GM18870 (cell line): Measurements from ENCODE around the gene ZCCHC3.

ENCODE experiments used
- ATAC-seq: cut with Tn5 transposase; IDR thresholded peaks from one replicate; pipeline ENCODE4 v1.9.1; 2021; ENCODE audit warnings: moderate library complexity; ENCODE audit not compliant: unreplicated experiment

ZCCHC3 gene

GRCh38 chr20:311609-312008 lies 14.2 kb downstream of the ZCCHC3 start:
- ATAC-seq = no peak

GRCh38 chr20:312067-312466 lies 14.7 kb downstream of the ZCCHC3 start:
- ATAC-seq = no peak

- ATAC-seq = no peak
Observed at GRCh38 chr20:312866-313265, 15.5 kb downstream of the ZCCHC3 start.

GRCh38 chr20:313402-313801 lies 16.0 kb downstream of the ZCCHC3 start:
- ATAC-seq = no peak

- ATAC-seq = no peak
Observed at GRCh38 chr20:313948-314347, 16.6 kb downstream of the ZCCHC3 start.

- ATAC-seq = no peak
Observed at GRCh38 chr20:316316-317068, 19.1 kb downstream of the ZCCHC3 start.

- peak; percentile 38 for ATAC-seq
Observed at GRCh38 chr20:324177-325044, 27.0 kb downstream of the ZCCHC3 start.

- ATAC-seq = peak; percentile 57
Observed at GRCh38 chr20:325045-325888, 27.9 kb downstream of the ZCCHC3 start, which contains the start of gene SOX12. Gene SOX12, plus strand, starts transcription at chr20:325552. Its CDS starts 373 bp downstream, at chr20:325925.

- ATAC-seq = no peak
Observed at GRCh38 chr20:325889-326644, 28.7 kb downstream of the ZCCHC3 start.

GRCh38 chr20:326645-327185 lies 29.3 kb downstream of the ZCCHC3 start:
- no peak for ATAC-seq

- no peak for ATAC-seq
Observed at GRCh38 chr20:327186-328026, 30.0 kb downstream of the ZCCHC3 start.

- ATAC-seq = no peak
Observed at GRCh38 chr20:328027-328974, 30.9 kb downstream of the ZCCHC3 start.

- ATAC-seq = no peak
Observed at GRCh38 chr20:328975-329695, 31.8 kb downstream of the ZCCHC3 start.

- ATAC-seq = no peak
Observed at GRCh38 chr20:329851-330232, 32.5 kb downstream of the ZCCHC3 start.

- ATAC-seq = peak; percentile 46
Observed at GRCh38 chr20:330233-331149, 33.1 kb downstream of the ZCCHC3 start.

GRCh38 chr20:334578-334977 lies 37.2 kb downstream of the ZCCHC3 start:
- ATAC-seq = no peak
